ENCODE measurements around the gene KCNQ1OT1. TPM values are rescaled to one million over a fixed set of nuclear protein-coding genes. Genes with fewer than 3 reads are reported as not detected.

Gene KCNQ1OT1
- total RNA-seq, 1 donor from 2014 or later = 1.6 TPM

GRCh38 chr11:2577031-2577990, 122.5 kb downstream of the KCNQ1OT1 start:
- ATAC-seq (peak in 1 of 2 donors; percentile 17), DNase-seq (peak; percentile 44)
- intact Hi-C loops (cut with DNase I) = no loop called here

GRCh38 chr11:2576549-2576948, 123.2 kb downstream of the KCNQ1OT1 start:
- Histone ChIP-seq H3K27me3 (ENCODE audit: low read depth) (no peaks in the 10 kb centered on the region), H3K9me3 (no peaks in the 10 kb centered on the region), H3K4me1 (no peaks in the 10 kb centered on the region), H3K4me3 (no peak overlapping the region), H3K27ac (no peak overlapping the region), H3K36me3 (no peaks in the 10 kb centered on the region)
- DNase-seq = peak; percentile 20
- intact Hi-C loops (cut with DNase I) = no loop called here
- TF ChIP-seq, protein P1, sequence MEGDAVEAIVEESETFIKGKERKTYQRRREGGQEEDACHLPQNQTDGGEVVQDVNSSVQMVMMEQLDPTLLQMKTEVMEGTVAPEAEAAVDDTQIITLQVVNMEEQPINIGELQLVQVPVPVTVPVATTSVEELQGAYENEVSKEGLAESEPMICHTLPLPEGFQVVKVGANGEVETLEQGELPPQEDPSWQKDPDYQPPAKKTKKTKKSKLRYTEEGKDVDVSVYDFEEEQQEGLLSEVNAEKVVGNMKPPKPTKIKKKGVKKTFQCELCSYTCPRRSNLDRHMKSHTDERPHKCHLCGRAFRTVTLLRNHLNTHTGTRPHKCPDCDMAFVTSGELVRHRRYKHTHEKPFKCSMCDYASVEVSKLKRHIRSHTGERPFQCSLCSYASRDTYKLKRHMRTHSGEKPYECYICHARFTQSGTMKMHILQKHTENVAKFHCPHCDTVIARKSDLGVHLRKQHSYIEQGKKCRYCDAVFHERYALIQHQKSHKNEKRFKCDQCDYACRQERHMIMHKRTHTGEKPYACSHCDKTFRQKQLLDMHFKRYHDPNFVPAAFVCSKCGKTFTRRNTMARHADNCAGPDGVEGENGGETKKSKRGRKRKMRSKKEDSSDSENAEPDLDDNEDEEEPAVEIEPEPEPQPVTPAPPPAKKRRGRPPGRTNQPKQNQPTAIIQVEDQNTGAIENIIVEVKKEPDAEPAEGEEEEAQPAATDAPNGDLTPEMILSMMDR (IDR thresholded peaks at IDR 0.05) = no peak
- ATAC-seq = no peak

More at GRCh38 chr11:2577031-2577990, 122.5 kb downstream of the KCNQ1OT1 start:
- Histone ChIP-seq H3K27ac (no peak overlapping the region), H3K27me3 (ENCODE audit: low read depth) (no peaks in the 10 kb centered on the region), H3K4me1 (no peaks in the 10 kb centered on the region), H3K9me3 (no peaks in the 10 kb centered on the region), H3K36me3 (no peaks in the 10 kb centered on the region), H3K4me3 (no peak overlapping the region)
- TF ChIP-seq, protein P1 (IDR thresholded peaks at IDR 0.05) = no peak

DNA sequence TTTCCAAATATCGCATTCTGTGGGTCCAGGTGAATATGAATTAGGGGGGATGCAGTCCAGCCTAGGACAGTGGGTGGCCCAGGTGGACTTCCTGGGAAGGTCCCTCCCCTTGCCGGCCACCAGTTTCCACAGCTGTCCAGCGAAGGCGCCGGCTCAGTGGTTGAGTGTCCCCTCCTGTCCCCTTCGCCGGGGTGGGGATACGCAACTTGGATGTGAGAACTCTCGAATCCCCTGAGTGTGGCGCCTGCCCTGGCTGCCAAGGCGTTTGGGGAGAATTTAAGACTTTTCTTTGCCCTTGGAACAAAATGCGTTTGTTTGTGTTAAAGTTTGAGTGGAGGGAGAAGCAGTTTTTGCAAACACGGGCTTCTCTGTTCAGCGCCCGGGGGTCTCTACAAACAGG, 123.7 kb downstream of the KCNQ1OT1 start:
- TF ChIP-seq, protein P1 (IDR thresholded peaks at IDR 0.05) = no peak
- DNase-seq (peak; percentile 41), ATAC-seq (no peak)
- H3K9me3 ChIP-seq = no peaks in the 10 kb centered on the region
- intact Hi-C loops (cut with DNase I) = no loop called here
- H3K36me3 ChIP-seq = no peaks in the 10 kb centered on the region
- no peaks in the 10 kb centered on the region for H3K27me3 ChIP-seq (ENCODE audit: low read depth)
- no peak overlapping the region for H3K4me3 ChIP-seq
- no peak overlapping the region for H3K27ac ChIP-seq
- H3K4me1 ChIP-seq = no peaks in the 10 kb centered on the region

DNA sequence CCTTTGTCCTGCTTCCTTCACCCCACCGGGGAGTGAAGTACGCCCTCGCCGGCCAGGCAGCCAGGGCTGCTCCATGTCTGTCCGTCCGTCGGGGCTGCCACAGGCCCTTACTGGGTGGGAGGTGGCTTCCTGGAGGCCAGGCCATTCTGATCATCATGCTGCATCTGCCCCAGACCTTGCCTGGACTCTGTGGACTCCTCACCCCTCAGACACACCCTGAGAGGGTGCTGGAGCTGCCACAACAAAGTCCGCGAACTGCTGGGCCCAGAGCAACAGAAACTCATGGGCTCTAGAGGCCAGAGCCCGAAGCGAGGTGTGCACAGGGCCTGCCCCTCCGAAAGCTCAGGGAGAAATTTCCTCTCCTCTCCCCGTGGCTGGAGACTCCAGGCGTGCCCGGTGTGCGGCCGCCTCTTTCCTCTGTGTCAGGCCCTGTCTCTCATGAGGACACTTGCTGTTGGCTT, 124.2 kb downstream of the KCNQ1OT1 start:
- Histone ChIP-seq H3K27ac (no peak overlapping the region), H3K36me3 (no peaks in the 10 kb centered on the region), H3K4me3 (no peak overlapping the region), H3K27me3 (ENCODE audit: low read depth) (no peaks in the 10 kb centered on the region), H3K4me1 (no peaks in the 10 kb centered on the region), H3K9me3 (no peaks in the 10 kb centered on the region)
- ATAC-seq (no peak), DNase-seq (peak; percentile 36)
- intact Hi-C loops (cut with DNase I) = no loop called here
- TF ChIP-seq, protein P1 (IDR thresholded peaks at IDR 0.05) = no peak

- DNase-seq = peak; percentile 44
- Histone ChIP-seq H3K36me3 (no peaks in the 10 kb centered on the region), H3K4me1 (no peaks in the 10 kb centered on the region), H3K9me3 (no peaks in the 10 kb centered on the region), H3K27ac (no peak overlapping the region), H3K27me3 (ENCODE audit: low read depth) (no peaks in the 10 kb centered on the region), H3K4me3 (no peak overlapping the region)
- no peak for ATAC-seq
- TF ChIP-seq, protein P1 (IDR thresholded peaks at IDR 0.05) = no peak
- intact Hi-C loops (cut with DNase I) = no loop called here
These were observed 125.0 kb downstream of the KCNQ1OT1 start for GRCh38 chr11:2574553-2575535.
